NT2/D1 (cell line): Measurements from ENCODE around the gene MYOF.

Source experiments
- DNase-seq: peaks from one replicate; pipeline ENCODE4 v3.0.0-alpha.2; 2011; ENCODE audit warnings: low read depth, low spot score
- H3K27me3 ChIP-seq: 2 replicates; pipeline ENCODE4 v1.6.0; 2011; ENCODE audit warnings: mild to moderate bottlenecking; ENCODE audit not compliant: insufficient read length, insufficient read depth
- H3K36me3 ChIP-seq: 2 replicates; pipeline ENCODE4 v1.6.1; 2011; ENCODE audit warnings: mild to moderate bottlenecking, low read length, mixed read lengths; ENCODE audit not compliant: insufficient read depth, insufficient read length
- H3K4me1 ChIP-seq: 2 replicates; pipeline ENCODE4 v1.5.1; 2011; ENCODE audit not compliant: insufficient read depth, insufficient read length
- H3K4me3 ChIP-seq: 2 replicates; pipeline ENCODE4 v1.5.1; 2011; ENCODE audit warnings: low read depth; ENCODE audit not compliant: insufficient read length
- H3K9ac ChIP-seq: 2 replicates; pipeline ENCODE4 v1.6.0; 2011; ENCODE audit warnings: low read depth; ENCODE audit not compliant: insufficient read length
- H3K9me3 ChIP-seq: 2 replicates; pipeline ENCODE4 v1.5.1; 2011; ENCODE audit warnings: mild to moderate bottlenecking, low read length; ENCODE audit not compliant: insufficient read depth
- SUZ12 ChIP-seq: IDR thresholded peaks from 2 replicates; pipeline ENCODE4 v1.6.1; 2011; ENCODE audit not compliant: insufficient read length, insufficient read depth; ENCODE audit errors: extremely low read depth
- YY1 ChIP-seq: IDR thresholded peaks from 2 replicates; pipeline ENCODE4 v1.6.1; 2011; ENCODE audit not compliant: insufficient read length, insufficient read depth
- ZNF274 ChIP-seq: IDR thresholded peaks from 2 replicates; pipeline ENCODE4 v1.6.1; 2011; ENCODE audit warnings: mild to moderate bottlenecking, low read depth, low read length

The MYOF gene

GRCh38 chr10:93392121-93392520 lies 90.0 kb downstream of the MYOF start:
- DNase-seq: no peak
- H3K4me3 ChIP-seq: no peak overlapping the region
- H3K9me3 ChIP-seq: no peaks in the 10 kb centered on the region
- no peaks in the 10 kb centered on the region for H3K4me1 ChIP-seq
- no peaks in the 10 kb centered on the region for H3K27me3 ChIP-seq
- H3K36me3 ChIP-seq: peaks cover 28% of the 10 kb centered on the region
- H3K9ac ChIP-seq: no peak overlapping the region
- TF ChIP-seq ZNF274: no peak
- TF ChIP-seq SUZ12: no peak
- no peak for TF ChIP-seq YY1

DNA sequence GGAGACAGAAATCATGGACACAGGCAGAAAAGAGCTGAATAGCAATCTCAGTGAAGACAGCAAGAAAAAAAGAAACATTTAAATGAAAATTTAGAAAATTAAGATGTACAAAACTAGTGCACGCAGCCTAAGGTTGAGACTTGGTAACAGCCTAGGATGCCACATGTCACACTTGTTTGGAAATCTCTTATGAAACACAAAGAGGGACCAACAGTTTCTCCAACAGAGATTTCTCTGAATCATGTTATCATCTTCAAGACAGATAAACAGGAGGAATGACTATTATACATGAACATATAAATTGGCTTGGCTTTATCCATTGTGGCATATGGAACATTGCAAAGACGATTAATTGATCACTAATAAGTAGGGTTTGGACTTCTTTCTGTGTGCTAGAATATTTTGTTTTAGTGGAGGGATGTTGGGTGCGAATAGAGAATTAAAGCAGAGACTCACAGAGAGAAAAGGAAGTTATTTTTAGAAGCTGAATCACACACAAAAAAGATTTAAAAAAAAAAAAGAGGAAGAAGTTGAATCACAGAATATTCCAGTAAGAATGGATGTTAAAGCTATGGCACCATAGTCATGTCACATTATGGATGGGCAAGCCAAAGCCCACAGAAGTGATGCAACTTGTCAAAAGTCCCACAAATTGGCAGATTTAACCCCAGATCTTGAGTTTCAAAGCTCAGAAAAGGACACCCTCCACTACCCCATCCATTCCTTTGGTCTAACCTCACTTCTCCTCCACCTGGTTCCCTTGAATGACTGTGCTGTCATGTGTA lies 91.6 kb downstream of the MYOF start:
- no peak for DNase-seq
- Histone ChIP-seq H3K9ac (no peak overlapping the region), H3K36me3 (peaks cover 28% of the 10 kb centered on the region)

GRCh38 chr10:93386631-93387369 lies 95.3 kb downstream of the MYOF start:
- Histone ChIP-seq H3K36me3 (peaks cover 31% of the 10 kb centered on the region), H3K4me1 (peaks cover 4% of the 10 kb centered on the region), H3K9ac (no peak overlapping the region), H3K9me3 (no peaks in the 10 kb centered on the region), H3K4me3 (no peak overlapping the region), H3K27me3 (no peaks in the 10 kb centered on the region)
- no peak for DNase-seq
- TF ChIP-seq YY1: no peak
- no peak for TF ChIP-seq SUZ12
- no peak for TF ChIP-seq ZNF274

More for the DNA sequence above, 91.6 kb downstream of the MYOF start:
- Histone ChIP-seq H3K4me1 (no peaks in the 10 kb centered on the region), H3K4me3 (no peak overlapping the region), H3K9me3 (no peaks in the 10 kb centered on the region), H3K27me3 (no peaks in the 10 kb centered on the region)
- TF ChIP-seq ZNF274 (no peak), SUZ12 (no peak), YY1 (no peak)

- Histone ChIP-seq H3K36me3 (peaks cover 40% of the 10 kb centered on the region), H3K9ac (no peak overlapping the region), H3K27me3 (no peaks in the 10 kb centered on the region), H3K9me3 (no peaks in the 10 kb centered on the region), H3K4me3 (no peak overlapping the region), H3K4me1 (peaks cover 4% of the 10 kb centered on the region)
- TF ChIP-seq ZNF274: no peak
- no peak for TF ChIP-seq YY1
- no peak for TF ChIP-seq SUZ12
- no peak for DNase-seq
These were observed 96.8 kb downstream of the MYOF start for GRCh38 chr10:93385345-93385744.

DNA sequence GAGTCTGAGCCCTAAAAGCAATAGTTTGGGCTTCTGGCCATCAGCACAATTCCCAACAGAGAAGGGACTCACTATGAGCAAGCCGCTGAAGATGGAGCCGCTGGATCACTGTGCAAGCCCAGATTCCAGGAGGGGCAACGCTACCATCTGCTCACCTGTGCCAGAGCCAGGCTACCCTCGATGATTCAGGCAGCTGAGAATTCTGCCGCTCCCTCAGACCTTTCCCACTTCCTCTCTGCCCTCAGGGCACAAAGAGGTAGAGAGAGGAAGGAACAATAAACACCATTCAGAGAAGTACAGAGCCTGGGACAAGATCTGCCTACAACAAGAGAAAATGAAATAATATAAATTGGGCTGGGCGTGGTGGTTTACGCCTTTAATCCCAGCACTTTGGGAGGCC lies 98.1 kb downstream of the MYOF start:
- Histone ChIP-seq H3K9ac (no peak overlapping the region), H3K4me1 (peaks cover 4% of the 10 kb centered on the region), H3K27me3 (no peaks in the 10 kb centered on the region), H3K36me3 (peaks cover 49% of the 10 kb centered on the region), H3K9me3 (no peaks in the 10 kb centered on the region), H3K4me3 (no peak overlapping the region)
- TF ChIP-seq SUZ12 (no peak), YY1 (no peak), ZNF274 (no peak)
- no peak for DNase-seq

DNA sequence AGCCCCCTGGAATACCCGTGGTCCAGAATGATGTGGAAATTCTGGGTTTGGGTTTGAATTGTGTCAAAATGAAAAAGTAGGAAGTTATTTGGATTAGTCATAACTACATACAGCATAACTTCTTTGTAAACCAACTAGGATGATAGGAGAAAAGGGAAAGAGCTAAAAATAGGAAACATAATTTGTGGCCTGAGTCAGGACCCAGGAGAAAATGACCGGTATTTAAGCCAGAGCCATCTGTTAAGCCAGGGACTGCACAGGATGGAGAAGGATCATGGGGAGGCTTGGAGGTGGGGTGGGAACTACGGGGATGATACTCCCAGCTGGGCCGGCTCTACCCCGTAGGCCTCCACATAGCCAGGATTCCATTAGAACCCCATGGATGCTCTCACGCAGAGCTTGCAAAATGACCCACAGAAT lies 98.6 kb downstream of the MYOF start:
- TF ChIP-seq ZNF274 (no peak), YY1 (no peak), SUZ12 (no peak)
- DNase-seq: no peak
- peaks cover 47% of the 10 kb centered on the region for H3K36me3 ChIP-seq
- H3K27me3 ChIP-seq: no peaks in the 10 kb centered on the region
- H3K4me3 ChIP-seq: no peak overlapping the region
- no peaks in the 10 kb centered on the region for H3K9me3 ChIP-seq
- H3K4me1 ChIP-seq: peaks cover 4% of the 10 kb centered on the region
- no peak overlapping the region for H3K9ac ChIP-seq

DNA sequence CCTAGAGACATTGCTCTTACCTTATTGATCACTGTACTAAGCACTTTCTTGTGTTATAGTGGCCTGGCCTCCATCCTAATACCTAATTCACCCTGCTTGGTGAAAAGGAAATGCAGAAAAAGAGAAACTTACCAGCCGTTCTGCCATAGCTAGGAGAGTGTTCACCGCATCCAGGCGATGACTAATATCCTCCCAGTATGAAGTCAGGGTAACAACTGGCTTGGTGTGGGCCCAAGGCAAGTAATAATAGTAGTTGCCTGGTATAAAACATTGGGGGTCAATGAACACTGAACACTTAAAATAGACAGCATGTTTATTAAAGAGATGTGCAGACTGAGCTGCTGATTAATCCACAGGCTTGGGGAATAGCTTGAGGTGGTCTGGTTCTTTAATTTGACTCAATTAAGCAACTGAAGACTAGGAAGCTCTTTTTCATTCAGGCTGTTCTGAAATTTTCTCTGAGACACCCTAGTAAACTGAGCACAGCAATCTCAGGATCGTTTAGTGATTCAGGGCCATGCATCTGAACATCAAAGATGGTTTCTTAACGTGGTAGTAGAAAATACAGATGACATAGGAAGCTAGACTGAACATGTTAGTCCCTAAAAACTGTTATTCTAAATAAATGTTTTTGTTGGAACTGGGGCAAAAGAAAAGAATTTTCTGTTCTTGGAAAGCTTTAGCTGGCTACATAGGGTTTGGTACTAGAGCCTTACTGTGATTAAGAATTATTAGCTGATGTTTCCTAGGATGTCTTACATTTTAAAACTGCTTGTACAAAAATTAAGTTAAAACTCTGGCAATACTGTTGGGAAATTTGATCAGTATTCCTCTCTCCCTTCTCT lies 102.2 kb downstream of the MYOF start:
- Histone ChIP-seq H3K27me3 (no peaks in the 10 kb centered on the region), H3K4me1 (peaks cover 4% of the 10 kb centered on the region), H3K36me3 (peaks cover 37% of the 10 kb centered on the region), H3K9ac (no peak overlapping the region), H3K9me3 (no peaks in the 10 kb centered on the region), H3K4me3 (no peak overlapping the region)
- no peak for DNase-seq
- no peak for TF ChIP-seq SUZ12
- TF ChIP-seq ZNF274: no peak
- no peak for TF ChIP-seq YY1
